HEK293 (cell line): ENCODE measurements around the gene CNTN4.

Experiments used
- CTCF ChIA-PET: fragments of 350-600 bp; formaldehyde crosslinking; extraction: SDS; loops from one replicate; lab custom pipeline; 2021; ENCODE audit warnings: antibody characterized with exemption; lab: Yijun Ruan, JAX
- POLR2A ChIA-PET: fragments of 300-600 bp; formaldehyde crosslinking; extraction: SDS; loops from one replicate; lab custom pipeline; 2020; ENCODE audit warnings: antibody characterized with exemption, inconsistent platforms; lab: Yijun Ruan, JAX
- H3K27ac ChIP-seq: fragments of 200-500 bp; sonication (Bioruptor generic); 2 replicates; pipeline ENCODE4 v1.5.1; 2014; ENCODE audit warnings: low read depth, low read length, control low read depth, inconsistent platforms; ENCODE audit errors: extremely low read depth
- H3K36me3 ChIP-seq, 2 experiments: fragments of 200-500 bp in 1 of 2; sonication (Bioruptor generic) in 1 of 2; 1 replicate in 1 of 2; 2 replicates in 1 of 2; pipeline ENCODE4 v1.5.1; 2014 to 2017; ENCODE audit warnings: inconsistent platforms in 2 of 2, low read length in 2 of 2; ENCODE audit not compliant: control insufficient read depth in 2 of 2, insufficient read depth in 1 of 2
- H3K4me1 ChIP-seq: fragments of 200-500 bp; sonication (Bioruptor generic); 2 replicates; pipeline ENCODE4 v1.5.1; 2014; ENCODE audit warnings: mild to moderate bottlenecking, low read length, inconsistent platforms; ENCODE audit not compliant: control insufficient read depth, insufficient read depth
- H3K4me3 ChIP-seq: 2 replicates; pipeline ENCODE4 v1.5.1; 2011; ENCODE audit warnings: low read depth, mild to moderate bottlenecking, control low read depth, low read length, moderate library complexity
- H3K9me3 ChIP-seq: fragments of 200-500 bp; sonication (Bioruptor generic); 2 replicates; pipeline ENCODE4 v1.5.1; 2014; ENCODE audit warnings: low read depth, low read length, inconsistent platforms; ENCODE audit not compliant: control insufficient read depth, insufficient read depth
- AEBP2 ChIP-seq: fragments of 450-650 bp; formaldehyde crosslinking; IDR thresholded peaks from 2 replicates; pipeline ENCODE4 v1.5.1; 2016; ENCODE audit warnings: missing biosample characterization, missing genetic modification characterization, borderline replicate concordance
- ELK4 ChIP-seq: IDR thresholded peaks from 2 replicates; pipeline ENCODE4 v1.6.1; 2011; ENCODE audit warnings: mild to moderate bottlenecking, low read depth, low read length, borderline replicate concordance
- FEZF1 ChIP-seq: fragments of 450-650 bp; formaldehyde crosslinking; IDR thresholded peaks from 2 replicates; pipeline ENCODE4 v1.5.1; 2016; ENCODE audit warnings: missing biosample characterization, missing genetic modification characterization
- GFI1B ChIP-seq: fragments of 450-650 bp; formaldehyde crosslinking; IDR thresholded peaks from 2 replicates; pipeline ENCODE4 v1.5.1; 2016; ENCODE audit warnings: missing biosample characterization, missing genetic modification characterization
- HOXA7 ChIP-seq: sonication (generic); formaldehyde crosslinking; IDR thresholded peaks from 2 replicates; pipeline ENCODE4 v1.8.1; 2022; ENCODE audit warnings: missing genetic modification reagents, borderline replicate concordance
- KLF10 ChIP-seq: fragments of 450-650 bp; IDR thresholded peaks from 2 replicates; pipeline ENCODE4 v1.5.1; 2018; ENCODE audit warnings: missing biosample characterization, mild to moderate bottlenecking, missing genetic modification characterization
- KLF7 ChIP-seq: fragments of 450-650 bp; formaldehyde crosslinking; IDR thresholded peaks from 2 replicates; pipeline ENCODE4 v1.5.1; 2016; ENCODE audit warnings: missing biosample characterization, missing genetic modification characterization, borderline replicate concordance
- OSR2 ChIP-seq: fragments of 450-650 bp; formaldehyde crosslinking; IDR thresholded peaks from 2 replicates; pipeline ENCODE4 v1.5.1; 2016; ENCODE audit warnings: missing biosample characterization, missing genetic modification characterization
- OVOL3 ChIP-seq: fragments of 450-650 bp; formaldehyde crosslinking; IDR thresholded peaks from 2 replicates; pipeline ENCODE4 v1.5.1; 2016; ENCODE audit warnings: missing biosample characterization, missing genetic modification characterization
- SP3 ChIP-seq: fragments of 450-650 bp; formaldehyde crosslinking; IDR thresholded peaks from 2 replicates; pipeline ENCODE4 v1.5.1; 2016; ENCODE audit warnings: missing biosample characterization, missing genetic modification characterization
- ZBTB26 ChIP-seq: fragments of 450-650 bp; formaldehyde crosslinking; optimal IDR thresholded peaks from 2 replicates; pipeline ENCODE3; 2016; ENCODE audit warnings: missing biosample characterization, mild to moderate bottlenecking, missing genetic modification characterization
- ZBTB7A ChIP-seq: fragments of 450-650 bp; formaldehyde crosslinking; IDR thresholded peaks from 2 replicates; pipeline ENCODE4 v1.5.1; 2016; ENCODE audit warnings: low read depth, missing biosample characterization, missing genetic modification characterization
- ZFP3 ChIP-seq: fragments of 450-650 bp; formaldehyde crosslinking; IDR thresholded peaks from 2 replicates; pipeline ENCODE4 v1.5.1; 2016; ENCODE audit warnings: low read depth, missing biosample characterization, missing genetic modification characterization
- ZIC2 ChIP-seq: fragments of 450-650 bp; formaldehyde crosslinking; IDR thresholded peaks from 2 replicates; pipeline ENCODE4 v1.5.1; 2016; ENCODE audit warnings: missing biosample characterization, missing genetic modification characterization
- ZNF132 ChIP-seq: fragments of 450-650 bp; formaldehyde crosslinking; IDR thresholded peaks from 2 replicates; pipeline ENCODE4 v1.5.1; 2017; ENCODE audit warnings: missing biosample characterization, missing genetic modification characterization, borderline replicate concordance
- ZNF2 ChIP-seq: fragments of 450-650 bp; formaldehyde crosslinking; IDR thresholded peaks from 2 replicates; pipeline ENCODE4 v1.5.1; 2016; ENCODE audit warnings: missing biosample characterization, missing genetic modification characterization
- ZNF292 ChIP-seq: fragments of 450-650 bp; formaldehyde crosslinking; IDR thresholded peaks from 2 replicates; pipeline ENCODE4 v1.5.1; 2016; ENCODE audit warnings: low read depth, missing biosample characterization, missing genetic modification characterization, borderline replicate concordance
- ZNF391 ChIP-seq: fragments of 450-650 bp; formaldehyde crosslinking; IDR thresholded peaks from 2 replicates; pipeline ENCODE4 v1.5.1; 2016; ENCODE audit warnings: low read depth, missing biosample characterization, missing genetic modification characterization, borderline replicate concordance
- ZNF394 ChIP-seq: fragments of 450-650 bp; formaldehyde crosslinking; IDR thresholded peaks from 2 replicates; pipeline ENCODE4 v1.5.1; 2016; ENCODE audit warnings: missing biosample characterization, missing genetic modification characterization, mild to moderate bottlenecking, moderate library complexity, borderline replicate concordance
- ZNF398 ChIP-seq: fragments of 450-650 bp; formaldehyde crosslinking; IDR thresholded peaks from 2 replicates; pipeline ENCODE4 v1.5.1; 2017; ENCODE audit warnings: missing biosample characterization, missing genetic modification characterization
- ZNF433 ChIP-seq: fragments of 450-650 bp; formaldehyde crosslinking; IDR thresholded peaks from 2 replicates; pipeline ENCODE4 v1.5.1; 2016; ENCODE audit warnings: missing biosample characterization, missing genetic modification characterization, low read depth
- ZNF48 ChIP-seq: fragments of 450-650 bp; formaldehyde crosslinking; IDR thresholded peaks from 2 replicates; pipeline ENCODE4 v1.5.1; 2016; ENCODE audit warnings: missing biosample characterization, missing genetic modification characterization
- ZNF510 ChIP-seq: fragments of 450-650 bp; formaldehyde crosslinking; IDR thresholded peaks from 2 replicates; pipeline ENCODE4 v1.5.1; 2018; ENCODE audit warnings: mild to moderate bottlenecking, missing genetic modification characterization, missing biosample characterization; ENCODE audit not compliant: insufficient replicate concordance
- ZNF624 ChIP-seq: fragments of 450-650 bp; formaldehyde crosslinking; IDR thresholded peaks from 2 replicates; pipeline ENCODE4 v1.5.1; 2017; ENCODE audit warnings: missing biosample characterization, missing genetic modification characterization
- ZNF626 ChIP-seq: fragments of 450-650 bp; sonication (Bioruptor Pico); formaldehyde crosslinking; IDR thresholded peaks from 2 replicates; pipeline ENCODE4 v1.5.1; 2018; ENCODE audit warnings: missing biosample characterization, missing genetic modification characterization, inconsistent platforms
- ZNF670 ChIP-seq: fragments of 450-650 bp; formaldehyde crosslinking; IDR thresholded peaks from 2 replicates; pipeline ENCODE4 v1.5.1; 2016; ENCODE audit warnings: missing biosample characterization, missing genetic modification characterization, low read depth
- ZNF747 ChIP-seq: fragments of 450-650 bp; formaldehyde crosslinking; IDR thresholded peaks from 2 replicates; pipeline ENCODE4 v1.5.1; 2016; ENCODE audit warnings: missing biosample characterization, missing genetic modification characterization
- TF ChIP-seq, protein P1 (sequence below): fragments of 450-650 bp; formaldehyde crosslinking; IDR thresholded peaks from 2 replicates; pipeline ENCODE4 v1.5.1; 2016; ENCODE audit warnings: missing biosample characterization, missing genetic modification characterization
- TF ChIP-seq, protein P2 (sequence below): fragments of 450-650 bp; formaldehyde crosslinking; IDR thresholded peaks from 2 replicates; pipeline ENCODE4 v1.5.1; 2016; ENCODE audit warnings: missing biosample characterization, missing genetic modification characterization

The CNTN4 gene

GRCh38 chr3:2727610-2728318 is 629.1 kb downstream of the CNTN4 start:
- no peak overlapping the region for H3K27ac ChIP-seq
- ChIA-PET CTCF (interaction anchor here (0.6 kb wide), 1 partner anchor 70 kb away, joined by 4 read pairs; no protein-coding TSS in a partner anchor), POLR2A (no interaction called here)
- TF ChIP-seq ZBTB26 (tag by site-specific recombination), result no peak
- no peak for TF ChIP-seq ZNF132 (tag by site-specific recombination)
- TF ChIP-seq KLF10 (tag by site-specific recombination), result no peak
- TF ChIP-seq OVOL3 (tag by site-specific recombination), result no peak
- no peak for TF ChIP-seq SP3
- TF ChIP-seq, protein P1, sequence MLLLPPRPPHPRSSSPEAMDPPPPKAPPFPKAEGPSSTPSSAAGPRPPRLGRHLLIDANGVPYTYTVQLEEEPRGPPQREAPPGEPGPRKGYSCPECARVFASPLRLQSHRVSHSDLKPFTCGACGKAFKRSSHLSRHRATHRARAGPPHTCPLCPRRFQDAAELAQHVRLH (tag by site-specific recombination), result no peak
- no peak for TF ChIP-seq ZNF433
- no peak for TF ChIP-seq ZNF624
- no peak for TF ChIP-seq FEZF1
- no peak for TF ChIP-seq ZNF391
- no peak for TF ChIP-seq GFI1B (tag by site-specific recombination)
- TF ChIP-seq AEBP2, result no peak
- TF ChIP-seq ZNF510, result no peak
- TF ChIP-seq ELK4, result no peak
- no peak for TF ChIP-seq ZNF398 (tag by site-specific recombination)
- no peak for TF ChIP-seq ZNF48 (tag by site-specific recombination)
- TF ChIP-seq ZNF670 (tag by site-specific recombination), result no peak
- H3K4me1 ChIP-seq, result no peaks in the 10 kb centered on the region
- H3K9me3 ChIP-seq, result no peaks in the 10 kb centered on the region
- no peaks in the 10 kb centered on the region for H3K36me3 ChIP-seq
- H3K4me3 ChIP-seq, result no peak overlapping the region

- H3K9me3 ChIP-seq, result no peaks in the 10 kb centered on the region
- H3K4me3 ChIP-seq, result no peak overlapping the region
- no peaks in the 10 kb centered on the region for H3K36me3 ChIP-seq
- ChIA-PET CTCF (interaction anchor here (0.6 kb wide), 1 partner anchor 11 kb away, joined by 3 read pairs; no protein-coding TSS in a partner anchor), POLR2A (no interaction called here)
- no peaks in the 10 kb centered on the region for H3K4me1 ChIP-seq
- H3K27ac ChIP-seq, result no peak overlapping the region
- TF ChIP-seq ZNF747 (tag by site-specific recombination) (no peak), ZNF394 (no peak), KLF7 (no peak), ZBTB7A (tag by site-specific recombination) (no peak), ZIC2 (tag by site-specific recombination) (no peak), ZFP3 (no peak), ZNF292 (tag by site-specific recombination) (no peak), ZNF626 (tag by site-specific recombination) (no peak), ZNF2 (no peak), HOXA7 (CRISPR knock-in tag) (no peak), SP3 (no peak), OSR2 (tag by site-specific recombination) (no peak)
- TF ChIP-seq, protein P2, sequence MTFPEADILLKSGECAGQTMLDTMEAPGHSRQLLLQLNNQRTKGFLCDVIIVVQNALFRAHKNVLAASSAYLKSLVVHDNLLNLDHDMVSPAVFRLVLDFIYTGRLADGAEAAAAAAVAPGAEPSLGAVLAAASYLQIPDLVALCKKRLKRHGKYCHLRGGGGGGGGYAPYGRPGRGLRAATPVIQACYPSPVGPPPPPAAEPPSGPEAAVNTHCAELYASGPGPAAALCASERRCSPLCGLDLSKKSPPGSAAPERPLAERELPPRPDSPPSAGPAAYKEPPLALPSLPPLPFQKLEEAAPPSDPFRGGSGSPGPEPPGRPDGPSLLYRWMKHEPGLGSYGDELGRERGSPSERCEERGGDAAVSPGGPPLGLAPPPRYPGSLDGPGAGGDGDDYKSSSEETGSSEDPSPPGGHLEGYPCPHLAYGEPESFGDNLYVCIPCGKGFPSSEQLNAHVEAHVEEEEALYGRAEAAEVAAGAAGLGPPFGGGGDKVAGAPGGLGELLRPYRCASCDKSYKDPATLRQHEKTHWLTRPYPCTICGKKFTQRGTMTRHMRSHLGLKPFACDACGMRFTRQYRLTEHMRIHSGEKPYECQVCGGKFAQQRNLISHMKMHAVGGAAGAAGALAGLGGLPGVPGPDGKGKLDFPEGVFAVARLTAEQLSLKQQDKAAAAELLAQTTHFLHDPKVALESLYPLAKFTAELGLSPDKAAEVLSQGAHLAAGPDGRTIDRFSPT (tag by site-specific recombination), result no peak
Observed at GRCh38 chr3:2731843-2732242, 633.2 kb downstream of the CNTN4 start.
